ENCODE measurements around the gene IGF1R.

Gene IGF1R

GRCh38 chr15:98676586-98677270, 28.4 kb downstream of the IGF1R start:
- no peak for DNase-seq

- DNase-seq, result no peak
These were observed 29.2 kb downstream of the IGF1R start for GRCh38 chr15:98677345-98678059.

GRCh38 chr15:98678484-98678883, 30.1 kb downstream of the IGF1R start:
- no peak for DNase-seq

- DNase-seq, result no peak
These were observed 32.7 kb downstream of the IGF1R start for GRCh38 chr15:98681061-98681460.

GRCh38 chr15:98682992-98683701, 34.8 kb downstream of the IGF1R start:
- no peak for DNase-seq

GRCh38 chr15:98683831-98684230, 35.5 kb downstream of the IGF1R start:
- no peak for DNase-seq

- no peak for DNase-seq
These were observed 36.1 kb downstream of the IGF1R start for GRCh38 chr15:98684436-98684835.

GRCh38 chr15:98684995-98685525, 36.7 kb downstream of the IGF1R start:
- DNase-seq, result no peak

GRCh38 chr15:98686983-98687382, 38.6 kb downstream of the IGF1R start:
- no peak for DNase-seq

- no peak for DNase-seq
These were observed 41.1 kb downstream of the IGF1R start for GRCh38 chr15:98689431-98689861.

- DNase-seq, result no peak
These were observed 42.1 kb downstream of the IGF1R start for GRCh38 chr15:98690272-98690950.

GRCh38 chr15:98692213-98692612, 43.9 kb downstream of the IGF1R start:
- no peak for DNase-seq

GRCh38 chr15:98694161-98694560, 45.8 kb downstream of the IGF1R start:
- DNase-seq, result no peak

- DNase-seq, result no peak
These were observed 50.5 kb downstream of the IGF1R start for GRCh38 chr15:98698792-98699191.

- no peak for DNase-seq
These were observed 51.5 kb downstream of the IGF1R start for GRCh38 chr15:98699591-98700424.

- no peak for DNase-seq
These were observed 52.2 kb downstream of the IGF1R start for GRCh38 chr15:98700519-98700918.

- DNase-seq, result no peak
These were observed 54.9 kb downstream of the IGF1R start for GRCh38 chr15:98703126-98703685.

GRCh38 chr15:98705070-98705469, 56.7 kb downstream of the IGF1R start:
- no peak for DNase-seq

- DNase-seq, result no peak
These were observed 58.0 kb downstream of the IGF1R start for GRCh38 chr15:98706387-98706786.

GRCh38 chr15:98706986-98707385, 58.6 kb downstream of the IGF1R start:
- DNase-seq, result no peak

- DNase-seq, result no peak
These were observed 59.8 kb downstream of the IGF1R start for GRCh38 chr15:98708037-98708590.
